GM12801 (cell line): ENCODE measurements around the gene COX6B2.

Source experiments
- CTCF ChIP-seq: IDR thresholded peaks from one replicate; pipeline ENCODE4 v1.5.1; 2011; ENCODE audit warnings: control low read depth; ENCODE audit not compliant: insufficient read length; ENCODE audit errors: extremely low read depth

The COX6B2 gene

DNA sequence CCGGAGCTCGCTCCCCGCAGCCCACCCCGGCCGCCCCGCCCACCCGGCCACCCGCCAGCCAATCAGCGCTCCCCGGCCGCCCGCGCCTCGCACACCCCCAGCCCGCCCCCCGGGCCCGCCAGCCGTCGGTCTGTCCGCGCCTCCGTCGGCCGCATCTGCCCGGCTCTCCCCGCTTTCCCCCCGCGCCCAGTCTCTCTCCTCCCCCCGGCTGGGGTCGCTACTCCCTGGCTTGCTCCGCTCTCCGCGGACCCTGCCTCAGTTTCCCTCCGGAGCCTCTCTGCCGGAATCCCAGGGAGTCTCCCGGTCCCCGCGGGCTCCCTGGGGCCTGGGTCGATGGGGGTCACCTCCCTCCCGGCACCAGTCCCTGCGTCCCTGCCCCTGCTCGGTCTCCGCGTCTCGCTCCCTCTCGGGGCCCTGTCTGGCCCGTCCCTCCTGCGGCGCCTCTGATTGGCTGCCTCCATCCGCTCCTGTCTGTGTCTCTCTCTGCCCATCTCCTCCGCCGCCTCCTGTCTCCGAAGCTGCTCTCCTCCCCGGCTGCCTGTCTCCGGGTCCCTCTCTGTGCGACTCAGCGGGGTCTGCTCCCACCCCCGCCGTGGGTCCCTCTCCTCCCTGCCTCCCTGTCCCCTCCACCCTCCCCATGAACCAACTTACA is 15.3 kb upstream of the COX6B2 start:
- no peak for TF ChIP-seq CTCF

DNA sequence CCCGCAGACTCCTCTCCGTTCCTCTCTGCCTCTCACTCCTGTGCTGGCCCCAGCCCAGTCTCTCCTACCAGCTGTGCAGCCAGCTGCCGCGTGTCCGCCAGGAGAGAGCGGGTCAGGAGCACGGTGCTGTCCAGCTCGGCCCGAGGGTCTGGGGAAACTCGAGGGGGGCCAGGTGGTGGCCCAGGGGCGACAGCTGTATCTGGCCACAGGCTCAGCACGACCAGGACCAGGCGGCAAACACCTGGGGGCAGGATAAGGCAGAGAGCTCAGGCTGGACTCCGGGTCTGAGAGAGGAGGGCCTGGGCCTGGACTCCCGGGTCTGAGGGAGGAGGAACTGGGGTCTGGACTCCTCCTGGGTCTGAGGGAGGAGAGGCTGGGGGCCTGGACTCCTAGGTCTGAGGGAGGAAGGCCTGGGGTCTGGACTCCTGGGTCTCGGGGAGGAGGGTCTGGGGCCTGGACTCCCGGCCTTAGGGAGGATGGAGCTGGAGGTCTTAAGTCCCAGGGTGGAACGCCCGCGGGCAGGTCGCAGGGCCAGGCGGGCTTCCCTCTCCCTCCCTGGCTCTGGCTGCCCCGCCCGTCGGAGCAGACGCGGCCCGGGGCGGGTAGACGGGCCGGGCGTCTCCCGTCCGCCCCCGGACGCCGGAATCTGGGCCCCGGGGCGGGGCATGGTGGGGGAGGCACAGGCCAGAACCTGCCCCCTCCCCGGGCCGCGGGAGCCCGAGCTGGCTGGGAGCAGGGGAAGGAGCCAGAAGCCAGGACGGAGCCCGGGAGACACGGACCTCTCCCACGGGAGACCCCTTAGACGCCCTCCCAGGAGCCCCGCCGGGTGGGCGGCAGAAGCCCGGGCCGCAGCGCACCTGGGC is 14.4 kb upstream of the COX6B2 start:
- TF ChIP-seq CTCF = no peak

- TF ChIP-seq CTCF = no peak
Observed at GRCh38 chr19:55368106-55368505, 13.6 kb upstream of the COX6B2 start.

- TF ChIP-seq CTCF = no peak
Observed at GRCh38 chr19:55366790-55367189, 12.3 kb upstream of the COX6B2 start.

DNA sequence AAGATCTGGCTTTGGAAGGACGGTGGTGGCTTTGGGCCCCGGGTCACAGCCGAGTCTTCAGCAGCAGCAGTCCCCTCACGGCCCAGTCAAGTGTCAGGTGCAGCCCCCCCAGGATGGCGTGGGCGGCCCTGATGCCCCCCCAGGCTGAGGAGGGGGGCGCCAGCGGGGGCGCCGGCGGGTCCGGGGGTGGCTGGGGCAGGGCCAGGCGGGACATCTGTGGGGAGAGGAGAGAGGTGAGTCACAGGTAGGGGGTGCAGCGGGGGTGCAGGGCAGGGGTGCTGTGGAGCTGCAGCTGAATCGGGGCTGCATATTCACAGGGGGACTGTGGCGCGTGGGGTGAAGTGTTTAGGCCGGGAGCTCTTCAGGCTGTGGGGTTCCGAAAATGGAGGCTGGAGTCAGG is 11.4 kb upstream of the COX6B2 start:
- TF ChIP-seq CTCF = no peak

GRCh38 chr19:55365245-55365644 is 10.7 kb upstream of the COX6B2 start:
- TF ChIP-seq CTCF = no peak

GRCh38 chr19:55362990-55363716 is 8.6 kb upstream of the COX6B2 start, which contains the start of gene GARIN5B:
GARIN5B (minus strand) TSS chr19:55363260; CDS start chr19:55363066, 194 bp downstream.
- TF ChIP-seq CTCF = no peak
